NB4 (cell line): ENCODE results near the gene LEKR1.

Experiments used
- DNase-seq: peaks from one replicate; pipeline ENCODE4 v3.0.0; 2010; ENCODE audit warnings: low read depth
- H3K4me3 ChIP-seq: one replicate; pipeline ENCODE4 v1.5.1; 2011; ENCODE audit warnings: mild to moderate bottlenecking, low read depth, low read length, moderate library complexity
- CTCF ChIP-seq: IDR thresholded peaks from one replicate; pipeline ENCODE4 v1.5.1; 2012; ENCODE audit warnings: low read depth, low read length
- MAX ChIP-seq: IDR thresholded peaks from 2 replicates; pipeline ENCODE4 v1.6.1; 2011; ENCODE audit warnings: low read depth, low read length
- MYC ChIP-seq: IDR thresholded peaks from 2 replicates; pipeline ENCODE4 v1.6.1; 2011; ENCODE audit warnings: low read depth, low read length
- POLR2A ChIP-seq: IDR thresholded peaks from 2 replicates; pipeline ENCODE4 v1.6.1; 2011; ENCODE audit warnings: mild to moderate bottlenecking; ENCODE audit not compliant: insufficient read length; ENCODE audit errors: extremely low read depth

LEKR1 gene

GRCh38 chr3:157079676-157080369, 253.7 kb downstream of the LEKR1 start:
- TF ChIP-seq MYC (no peak), MAX (no peak), POLR2A (no peak), CTCF (no peak)
- no peak overlapping the region for H3K4me3 ChIP-seq
- DNase-seq, result no peak

- peak; percentile 28; the same call in 1 of the 2 replicates for TF ChIP-seq MAX
- no peak for TF ChIP-seq POLR2A
- TF ChIP-seq CTCF, result peak; percentile 90
- TF ChIP-seq MYC, result peak; percentile 43; the same call in 1 of the 2 replicates
- peak; percentile 82 for DNase-seq
- H3K4me3 ChIP-seq, result no peak overlapping the region
Measured at GRCh38 chr3:157081626-157082210, 255.6 kb downstream of the LEKR1 start.

GRCh38 chr3:157082305-157082982, 256.3 kb downstream of the LEKR1 start:
- TF ChIP-seq CTCF (no peak), POLR2A (no peak), MAX (no peak), MYC (no peak)
- H3K4me3 ChIP-seq, result no peak overlapping the region
- DNase-seq, result no peak

- TF ChIP-seq MAX (no peak), MYC (no peak), CTCF (no peak), POLR2A (no peak)
- DNase-seq, result no peak
- no peak overlapping the region for H3K4me3 ChIP-seq
Measured at GRCh38 chr3:157083824-157084223, 257.7 kb downstream of the LEKR1 start.

GRCh38 chr3:157086060-157086750, 260.1 kb downstream of the LEKR1 start:
- no peak for TF ChIP-seq POLR2A
- H3K4me3 ChIP-seq, result no peak overlapping the region
- DNase-seq, result no peak

- no peak for DNase-seq
- no peak for TF ChIP-seq CTCF
- no peak for TF ChIP-seq MAX
- TF ChIP-seq POLR2A, result no peak
- TF ChIP-seq MYC, result no peak
- H3K4me3 ChIP-seq, result no peak overlapping the region
Measured at GRCh38 chr3:157086775-157087174, 260.6 kb downstream of the LEKR1 start.
